Sigmoid colon (tissue), 4 donors: Measurements from ENCODE around the gene APBB2.
"Not testable (repeated sequence)": the region's sequence is repeated elsewhere in the genome, so short reads cannot be mapped to it uniquely, and the experiment has no call there.

Experiments
- CTCF ChIP-seq, 4 experiments: fragments of 450-650 bp in 3 of 4; fragments of 200-600 bp in 1 of 4; IDR thresholded peaks; one replicate each; pipeline ENCODE4 v1.5.1; 2016 to 2019; ENCODE audit warnings: antibody characterized with exemption in 4 of 4, mild to moderate bottlenecking in 3 of 4, moderate library complexity in 2 of 4
- EP300 ChIP-seq, 4 donors: sonication (generic); formaldehyde crosslinking; IDR thresholded peaks; one replicate each; pipeline ENCODE4 v1.6.1; 2017; ENCODE audit warnings: antibody characterized with exemption in 4 of 4

GRCh38 chr4:40919976-40920375, 294.4 kb downstream of the APBB2 start:
- not testable (repeated sequence) for TF ChIP-seq EP300, CTCF (IDR thresholded peaks at IDR 0.05)
